ENCODE measurements around the gene MED16. TPM values are rescaled to one million over a fixed set of nuclear protein-coding genes. Genes with fewer than 3 reads are reported as not detected.

Gene MED16, protein sequence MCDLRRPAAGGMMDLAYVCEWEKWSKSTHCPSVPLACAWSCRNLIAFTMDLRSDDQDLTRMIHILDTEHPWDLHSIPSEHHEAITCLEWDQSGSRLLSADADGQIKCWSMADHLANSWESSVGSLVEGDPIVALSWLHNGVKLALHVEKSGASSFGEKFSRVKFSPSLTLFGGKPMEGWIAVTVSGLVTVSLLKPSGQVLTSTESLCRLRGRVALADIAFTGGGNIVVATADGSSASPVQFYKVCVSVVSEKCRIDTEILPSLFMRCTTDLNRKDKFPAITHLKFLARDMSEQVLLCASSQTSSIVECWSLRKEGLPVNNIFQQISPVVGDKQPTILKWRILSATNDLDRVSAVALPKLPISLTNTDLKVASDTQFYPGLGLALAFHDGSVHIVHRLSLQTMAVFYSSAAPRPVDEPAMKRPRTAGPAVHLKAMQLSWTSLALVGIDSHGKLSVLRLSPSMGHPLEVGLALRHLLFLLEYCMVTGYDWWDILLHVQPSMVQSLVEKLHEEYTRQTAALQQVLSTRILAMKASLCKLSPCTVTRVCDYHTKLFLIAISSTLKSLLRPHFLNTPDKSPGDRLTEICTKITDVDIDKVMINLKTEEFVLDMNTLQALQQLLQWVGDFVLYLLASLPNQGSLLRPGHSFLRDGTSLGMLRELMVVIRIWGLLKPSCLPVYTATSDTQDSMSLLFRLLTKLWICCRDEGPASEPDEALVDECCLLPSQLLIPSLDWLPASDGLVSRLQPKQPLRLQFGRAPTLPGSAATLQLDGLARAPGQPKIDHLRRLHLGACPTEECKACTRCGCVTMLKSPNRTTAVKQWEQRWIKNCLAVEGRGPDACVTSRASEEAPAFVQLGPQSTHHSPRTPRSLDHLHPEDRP
- total RNA-seq (2013): 7.4 TPM
- polyA plus RNA-seq: 10 to 100 TPM; 20.7 to 37.4 (median 32.8) TPM
- 16.5 and 24.3 TPM in 2 replicates for polyA minus RNA-seq
- total RNA-seq: 5.6 to 15.9 (median 10.6) reads per million in 11 experiments

DNA sequence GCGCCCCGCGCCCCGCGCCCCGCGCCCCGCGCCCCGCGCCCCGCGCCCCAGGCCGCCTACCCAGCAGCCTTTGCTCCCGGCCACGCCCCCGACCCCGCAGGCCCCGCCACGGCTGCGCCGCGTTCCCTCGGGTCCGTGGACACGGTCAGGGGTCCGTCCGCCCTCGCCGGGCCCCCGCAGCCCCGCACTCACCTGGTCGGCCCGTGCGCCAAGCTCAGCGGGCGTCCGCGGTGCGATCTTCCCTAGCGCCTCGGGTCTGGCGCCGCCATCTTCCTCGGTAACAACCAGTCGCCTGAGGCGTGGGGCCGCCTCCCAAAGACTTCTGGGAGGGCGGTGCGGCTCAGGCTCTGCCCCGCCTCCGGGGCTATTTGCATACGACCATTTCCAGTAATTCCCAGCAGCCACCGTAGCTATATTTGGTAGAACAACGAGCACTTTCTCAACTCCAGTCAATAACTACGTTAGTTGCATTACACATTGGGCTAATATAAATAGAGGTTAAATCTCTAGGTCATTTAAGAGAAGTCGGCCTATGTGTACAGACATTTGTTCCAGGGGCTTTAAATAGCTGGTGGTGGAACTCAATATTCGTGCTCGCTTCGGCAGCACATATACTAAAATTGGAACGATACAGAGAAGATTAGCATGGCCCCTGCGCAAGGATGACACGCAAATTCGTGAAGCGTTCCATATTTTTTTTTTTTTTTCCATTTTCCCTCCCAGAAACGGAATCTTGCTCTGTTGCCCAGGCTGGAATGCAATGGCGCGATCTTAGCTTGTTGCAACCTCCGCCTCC, at the start of gene MED16, which contains the start of gene RNU6-9:
TSS of gene MED16 (minus strand) at position 294 of the 796 bp plus-strand sequence. CDS start 2,056 bp downstream, outside the sequence.
TSS of gene RNU6-9 (plus strand) at position 591 of the 796 bp plus-strand sequence.
- peaks cover 13% of the 10 kb centered on the region for H3K79me2 ChIP-seq (ENCODE audit: insufficient read depth, low read length)
- H3K4me2 ChIP-seq (replicated peaks; ENCODE audit: extremely low read depth, low read length, poor library complexity, severe bottlenecking): peak within 1 kb of the TSS; percentile 91
- Mint-ChIP-seq H3K4me3 (peak within 1 kb of the TSS; percentile 80 to 83), H3K27me3 (ENCODE audit: low read depth in 3 of 3) (peaks cover 0 to 3% (median 2%) of the 10 kb centered on the region in 3 donors), H3K36me3 (peaks cover 18 to 48% of the 10 kb centered on the region in 2 donors), H3K27ac (peak within 1 kb of the TSS; percentile 95 to 99 (median 98)), H3K4me1 (peaks cover 24% of the 10 kb centered on the region), H3K9me3 (no peaks in the 10 kb centered on the region)
- TF ChIP-seq, protein P1, sequence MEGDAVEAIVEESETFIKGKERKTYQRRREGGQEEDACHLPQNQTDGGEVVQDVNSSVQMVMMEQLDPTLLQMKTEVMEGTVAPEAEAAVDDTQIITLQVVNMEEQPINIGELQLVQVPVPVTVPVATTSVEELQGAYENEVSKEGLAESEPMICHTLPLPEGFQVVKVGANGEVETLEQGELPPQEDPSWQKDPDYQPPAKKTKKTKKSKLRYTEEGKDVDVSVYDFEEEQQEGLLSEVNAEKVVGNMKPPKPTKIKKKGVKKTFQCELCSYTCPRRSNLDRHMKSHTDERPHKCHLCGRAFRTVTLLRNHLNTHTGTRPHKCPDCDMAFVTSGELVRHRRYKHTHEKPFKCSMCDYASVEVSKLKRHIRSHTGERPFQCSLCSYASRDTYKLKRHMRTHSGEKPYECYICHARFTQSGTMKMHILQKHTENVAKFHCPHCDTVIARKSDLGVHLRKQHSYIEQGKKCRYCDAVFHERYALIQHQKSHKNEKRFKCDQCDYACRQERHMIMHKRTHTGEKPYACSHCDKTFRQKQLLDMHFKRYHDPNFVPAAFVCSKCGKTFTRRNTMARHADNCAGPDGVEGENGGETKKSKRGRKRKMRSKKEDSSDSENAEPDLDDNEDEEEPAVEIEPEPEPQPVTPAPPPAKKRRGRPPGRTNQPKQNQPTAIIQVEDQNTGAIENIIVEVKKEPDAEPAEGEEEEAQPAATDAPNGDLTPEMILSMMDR (IDR thresholded peaks at IDR 0.05): no peak
- H2AFZ ChIP-seq (ENCODE audit: insufficient read depth, low read depth, low read length, poor library complexity, severe bottlenecking): peak within 1 kb of the TSS; percentile 85
- WGBS (ENCODE audit: insufficient coverage): 2% methylated on average over 58 of the region's 69 CpGs
- no peaks in the 10 kb centered on the region for H3K9me3 ChIP-seq (replicated peaks in 1 of 2; ENCODE audit: control insufficient read depth in 1 of 2, insufficient read depth in 1 of 2, low read length in 2 of 2)
- peaks cover 23% of the 10 kb centered on the region for H4K20me1 ChIP-seq (ENCODE audit: insufficient read depth, low read length)
- H3K9ac ChIP-seq (ENCODE audit: insufficient read depth, low read length, poor library complexity, severe bottlenecking): peak within 1 kb of the TSS; percentile 77
- intact Hi-C loops (cut with micrococcal nuclease): loop anchor here in 1 of 2 donors (2.0 kb wide), 1 partner anchor 16 kb away; no protein-coding TSS in a partner anchor
- H3K36me3 ChIP-seq (replicated peaks in 1 of 2; ENCODE audit: control insufficient read depth in 1 of 2, insufficient read depth in 2 of 2, low read length in 2 of 2): peaks cover 19 to 34% of the 10 kb centered on the region in 2 donors
- DNase-seq: peak; percentile 93 to 95 (median 94)
- peaks cover 15 to 19% of the 10 kb centered on the region in 2 donors for H3K4me1 ChIP-seq (ENCODE audit: control insufficient read depth in 1 of 2, insufficient read depth in 2 of 2, low read length in 2 of 2)
- no peaks in the 10 kb centered on the region for H3K27me3 ChIP-seq (ENCODE audit: control insufficient read depth in 2 of 2, insufficient read depth in 2 of 2, low read length in 2 of 2)
- H3K27ac ChIP-seq (ENCODE audit: low read depth in 1 of 2, low read length in 2 of 2): peak within 1 kb of the TSS; percentile 77 to 95
- H3K4me3 ChIP-seq (replicated peaks in 1 of 3; ENCODE audit: low read depth in 2 of 3, low read length in 3 of 3): peak within 1 kb of the TSS; percentile 73 to 85 (median 74)
